Esophagus squamous epithelium (tissue), 4 donors: Measurements from ENCODE around the gene ACAP3.

ENCODE experiments used
- POLR2A ChIP-seq, 4 donors: fragments of 450-650 bp; IDR thresholded peaks; one replicate each; pipeline ENCODE4 v1.6.1; 2017; ENCODE audit warnings: antibody characterized with exemption in 4 of 4, mild to moderate bottlenecking in 4 of 4, moderate library complexity in 3 of 4
- TF ChIP-seq, protein P1 (sequence below), 6 experiments: fragments of 450-650 bp in 4 of 6; fragments of 200-600 bp in 2 of 6; sonication (generic) in 2 of 6; IDR thresholded peaks; one replicate each; pipeline ENCODE4 v1.5.1; 2016 to 2019; ENCODE audit warnings: antibody characterized with exemption in 6 of 6, mild to moderate bottlenecking in 4 of 6, moderate library complexity in 4 of 6

DNA sequence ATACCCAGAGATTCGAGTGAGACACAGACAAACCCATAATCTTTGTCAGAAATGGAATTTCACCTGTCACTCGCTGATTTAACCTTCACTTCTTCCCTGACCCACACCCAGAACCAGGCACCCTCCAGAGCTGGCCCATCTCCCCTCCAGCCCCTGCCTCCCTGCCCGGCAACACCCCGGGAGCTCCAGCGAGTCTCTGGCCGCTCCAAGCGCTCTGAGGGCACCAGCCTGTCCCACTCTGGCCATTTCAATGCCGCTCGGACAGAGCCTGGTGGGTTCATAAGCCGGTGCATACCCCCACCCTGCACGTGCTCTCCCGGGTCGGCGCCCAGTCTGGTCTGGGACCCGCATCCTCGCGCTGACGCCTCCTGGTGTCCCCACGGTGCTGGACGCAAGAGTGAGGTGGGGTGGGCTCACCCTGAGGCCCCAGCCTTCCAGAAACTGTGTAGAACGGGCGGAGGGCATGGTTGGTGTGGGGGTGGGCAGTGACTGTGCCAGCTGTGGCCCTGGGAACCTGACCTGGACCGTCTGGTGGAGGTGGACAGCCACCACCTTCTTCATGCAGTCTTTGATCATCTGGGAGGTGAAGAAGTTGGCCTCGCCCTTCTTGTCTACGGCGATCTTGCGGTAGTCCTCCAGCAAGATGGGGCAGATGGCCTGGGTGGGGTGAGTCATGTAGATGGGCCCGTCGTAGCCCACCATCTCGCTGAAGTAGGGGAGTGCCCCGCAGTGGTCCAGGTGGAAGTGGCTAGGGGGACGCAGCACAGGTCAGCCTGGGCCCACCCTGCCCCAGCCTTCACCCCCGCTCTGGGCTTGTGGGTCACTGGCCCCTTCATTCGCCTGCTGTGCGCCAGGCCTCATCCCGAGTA, 11.3 kb upstream of the ACAP3 start:
- TF ChIP-seq, protein P1, sequence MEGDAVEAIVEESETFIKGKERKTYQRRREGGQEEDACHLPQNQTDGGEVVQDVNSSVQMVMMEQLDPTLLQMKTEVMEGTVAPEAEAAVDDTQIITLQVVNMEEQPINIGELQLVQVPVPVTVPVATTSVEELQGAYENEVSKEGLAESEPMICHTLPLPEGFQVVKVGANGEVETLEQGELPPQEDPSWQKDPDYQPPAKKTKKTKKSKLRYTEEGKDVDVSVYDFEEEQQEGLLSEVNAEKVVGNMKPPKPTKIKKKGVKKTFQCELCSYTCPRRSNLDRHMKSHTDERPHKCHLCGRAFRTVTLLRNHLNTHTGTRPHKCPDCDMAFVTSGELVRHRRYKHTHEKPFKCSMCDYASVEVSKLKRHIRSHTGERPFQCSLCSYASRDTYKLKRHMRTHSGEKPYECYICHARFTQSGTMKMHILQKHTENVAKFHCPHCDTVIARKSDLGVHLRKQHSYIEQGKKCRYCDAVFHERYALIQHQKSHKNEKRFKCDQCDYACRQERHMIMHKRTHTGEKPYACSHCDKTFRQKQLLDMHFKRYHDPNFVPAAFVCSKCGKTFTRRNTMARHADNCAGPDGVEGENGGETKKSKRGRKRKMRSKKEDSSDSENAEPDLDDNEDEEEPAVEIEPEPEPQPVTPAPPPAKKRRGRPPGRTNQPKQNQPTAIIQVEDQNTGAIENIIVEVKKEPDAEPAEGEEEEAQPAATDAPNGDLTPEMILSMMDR (IDR thresholded peaks at IDR 0.05) = no peak
- TF ChIP-seq POLR2A (IDR thresholded peaks at IDR 0.05) = no peak
